GM12872 (cell line): ENCODE data around the gene SDCCAG8.

Source experiments
- TF ChIP-seq, protein P1 (sequence below): IDR thresholded peaks from 3 replicates; pipeline ENCODE4 v1.5.1; 2011; ENCODE audit warnings: low read depth, mild to moderate bottlenecking, low read length, moderate library complexity; ENCODE audit not compliant: insufficient read depth

The SDCCAG8 gene

DNA sequence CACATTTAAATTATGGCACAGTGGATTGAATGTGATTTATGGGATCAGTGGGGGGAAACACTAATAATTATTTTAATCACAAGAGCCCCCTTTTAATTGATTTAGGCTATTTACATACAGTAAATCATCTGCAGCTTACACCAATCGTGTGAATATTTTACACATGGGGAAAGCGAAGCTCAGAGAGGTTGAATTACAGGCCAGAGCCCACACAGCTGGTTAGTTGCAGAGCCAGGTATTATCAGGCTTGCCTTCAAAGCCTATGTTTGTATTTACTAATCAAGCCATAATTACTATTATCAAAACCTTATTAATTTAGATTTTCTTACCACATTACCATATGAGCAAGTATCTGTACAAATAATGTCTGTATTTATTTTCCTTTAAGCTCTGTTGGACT is 749 bp downstream of the SDCCAG8 start:
- TF ChIP-seq, protein P1, sequence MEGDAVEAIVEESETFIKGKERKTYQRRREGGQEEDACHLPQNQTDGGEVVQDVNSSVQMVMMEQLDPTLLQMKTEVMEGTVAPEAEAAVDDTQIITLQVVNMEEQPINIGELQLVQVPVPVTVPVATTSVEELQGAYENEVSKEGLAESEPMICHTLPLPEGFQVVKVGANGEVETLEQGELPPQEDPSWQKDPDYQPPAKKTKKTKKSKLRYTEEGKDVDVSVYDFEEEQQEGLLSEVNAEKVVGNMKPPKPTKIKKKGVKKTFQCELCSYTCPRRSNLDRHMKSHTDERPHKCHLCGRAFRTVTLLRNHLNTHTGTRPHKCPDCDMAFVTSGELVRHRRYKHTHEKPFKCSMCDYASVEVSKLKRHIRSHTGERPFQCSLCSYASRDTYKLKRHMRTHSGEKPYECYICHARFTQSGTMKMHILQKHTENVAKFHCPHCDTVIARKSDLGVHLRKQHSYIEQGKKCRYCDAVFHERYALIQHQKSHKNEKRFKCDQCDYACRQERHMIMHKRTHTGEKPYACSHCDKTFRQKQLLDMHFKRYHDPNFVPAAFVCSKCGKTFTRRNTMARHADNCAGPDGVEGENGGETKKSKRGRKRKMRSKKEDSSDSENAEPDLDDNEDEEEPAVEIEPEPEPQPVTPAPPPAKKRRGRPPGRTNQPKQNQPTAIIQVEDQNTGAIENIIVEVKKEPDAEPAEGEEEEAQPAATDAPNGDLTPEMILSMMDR: no peak

DNA sequence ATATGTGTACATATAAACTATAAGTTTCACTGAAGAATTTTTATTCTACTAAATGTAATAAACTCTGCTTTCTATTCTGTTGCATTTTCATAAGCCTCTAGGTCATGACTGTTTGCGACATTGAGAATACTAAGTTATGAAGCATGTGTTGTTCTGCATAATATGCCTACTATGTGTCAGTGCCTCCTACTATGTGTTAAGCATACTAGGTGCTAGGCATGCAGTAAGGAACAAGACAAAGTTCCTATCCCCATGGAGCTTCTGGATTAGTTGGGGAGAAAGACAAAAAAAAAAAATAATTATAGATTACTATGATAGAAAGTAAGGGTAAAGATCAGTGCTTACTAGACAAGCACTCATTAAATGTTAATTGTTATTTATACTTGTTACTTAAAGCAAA is 1.3 kb downstream of the SDCCAG8 start:
- TF ChIP-seq, protein P1: no peak

DNA sequence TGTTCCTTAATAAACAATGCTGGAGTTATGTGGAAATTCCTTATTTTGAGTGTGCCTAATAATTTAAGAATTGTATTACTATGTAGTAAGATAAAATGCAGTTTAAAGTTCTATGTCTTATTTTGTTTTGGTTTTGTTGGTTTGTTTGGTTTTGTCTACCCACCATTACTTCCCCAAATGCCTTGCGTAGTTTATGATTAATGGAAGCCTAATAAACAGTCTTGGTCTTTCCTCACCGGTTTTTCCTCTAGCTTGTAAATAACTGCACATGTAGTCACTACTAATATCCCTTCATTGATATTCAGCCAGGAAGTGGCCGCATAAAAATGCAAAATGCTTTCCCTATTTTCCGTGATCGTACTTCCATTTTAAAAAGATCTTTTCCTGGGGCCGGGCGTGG is 2.9 kb downstream of the SDCCAG8 start:
- TF ChIP-seq, protein P1: no peak

DNA sequence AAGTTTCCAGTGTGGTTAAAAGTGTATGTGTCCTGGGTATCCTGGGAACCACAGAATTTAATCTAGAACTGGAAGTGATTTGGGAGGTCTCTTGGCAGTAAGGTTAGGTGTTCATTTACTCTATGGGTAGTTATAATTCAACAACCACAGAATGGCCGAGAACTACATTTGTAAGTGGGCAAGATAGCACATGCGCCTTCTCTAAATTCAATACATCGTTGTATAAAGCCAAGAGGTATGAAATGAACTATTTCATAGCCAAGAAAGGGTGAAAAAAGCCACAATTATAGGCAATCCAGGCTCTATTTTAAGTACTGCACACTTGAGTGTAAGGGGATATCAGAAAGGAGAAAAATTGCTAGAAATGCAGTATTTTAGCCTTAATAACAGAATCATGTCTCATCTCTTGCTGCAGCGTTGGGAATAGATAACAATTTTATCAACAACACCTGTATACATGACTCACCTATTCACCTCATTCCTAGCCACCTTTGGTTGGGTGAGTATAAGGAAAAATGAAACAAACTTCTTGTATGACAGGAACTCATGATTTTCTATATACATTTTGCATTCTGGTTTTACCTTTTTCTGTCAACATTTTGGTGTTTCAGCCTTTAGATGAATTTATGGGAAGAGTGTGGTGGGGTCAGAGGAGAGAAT is 4.5 kb downstream of the SDCCAG8 start:
- TF ChIP-seq, protein P1: no peak

DNA sequence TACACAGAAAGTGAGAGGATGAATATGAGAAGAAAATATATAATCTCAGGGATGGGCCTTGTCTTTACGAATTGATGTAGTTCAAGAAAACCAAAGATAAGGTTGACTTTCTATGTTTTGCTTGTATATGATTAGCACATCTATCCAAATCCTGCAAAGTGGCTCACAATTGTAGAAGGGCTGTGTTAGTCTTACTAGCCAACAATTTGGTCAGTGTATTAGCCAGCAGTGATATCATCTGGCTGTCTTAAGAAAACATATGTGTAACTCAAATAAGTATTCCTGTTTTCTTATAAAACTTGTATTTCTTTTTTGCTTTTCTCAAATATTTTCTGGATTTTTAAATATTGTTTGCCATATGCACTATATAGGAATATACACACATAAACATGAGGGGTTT is 5.5 kb downstream of the SDCCAG8 start:
- TF ChIP-seq, protein P1: no peak

DNA sequence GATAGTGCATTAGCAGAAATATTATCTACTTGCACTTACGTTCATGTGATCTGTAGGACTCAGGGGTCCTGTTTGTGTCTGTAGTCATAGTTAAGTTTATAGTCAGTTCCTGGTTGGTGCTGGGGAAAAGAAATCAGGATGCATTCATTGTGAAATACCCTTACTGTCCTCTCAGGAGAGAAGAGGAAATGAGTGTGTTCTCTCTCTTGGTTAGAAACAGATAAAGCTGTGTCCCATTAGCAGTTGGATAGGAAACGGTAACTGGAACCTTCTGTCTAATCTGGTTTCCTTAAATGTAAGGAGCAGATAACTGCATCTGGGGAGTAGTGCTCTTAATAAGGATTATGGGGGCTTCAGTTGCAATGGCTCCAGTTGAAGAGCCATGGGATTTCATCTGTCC is 8.9 kb downstream of the SDCCAG8 start:
- TF ChIP-seq, protein P1: no peak

DNA sequence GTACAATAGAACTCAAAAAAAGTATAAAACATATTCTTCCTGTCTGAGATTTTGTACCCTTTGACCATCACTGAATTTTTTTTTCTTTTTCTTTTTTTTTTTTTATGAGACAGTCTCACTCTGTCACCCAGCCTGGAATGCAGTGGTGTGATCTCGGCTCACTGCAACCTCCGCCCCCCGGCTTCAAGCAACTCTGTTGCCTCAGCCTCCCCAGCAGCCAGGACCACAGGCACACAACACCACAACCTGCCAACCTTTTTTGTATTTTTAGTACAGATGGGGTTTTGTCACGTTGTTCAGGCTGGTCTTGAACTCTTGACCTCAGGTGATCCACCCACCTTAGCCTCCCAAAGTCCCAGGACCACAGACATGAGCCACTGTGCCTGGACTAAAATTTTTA is 10.4 kb downstream of the SDCCAG8 start:
- TF ChIP-seq, protein P1: no peak

DNA sequence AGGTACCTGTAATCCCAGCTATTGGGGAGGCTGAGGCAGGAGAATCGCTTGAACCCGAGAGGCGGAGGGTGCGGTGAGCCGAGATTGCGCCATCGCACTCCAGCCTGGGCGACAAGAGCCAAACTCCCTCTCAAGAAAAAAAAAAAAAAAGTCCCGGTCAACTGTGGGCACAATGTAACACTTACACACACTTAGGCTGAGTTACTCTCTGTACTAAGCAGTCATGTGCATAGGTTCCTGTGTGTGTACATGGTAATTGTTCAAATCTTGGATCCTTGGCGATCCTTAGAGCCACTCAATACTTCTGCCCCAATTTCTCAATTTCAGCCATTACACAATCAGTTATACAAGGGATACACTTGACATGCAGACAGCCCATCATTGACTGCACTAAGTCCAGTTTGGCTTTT is 11.6 kb downstream of the SDCCAG8 start:
- TF ChIP-seq, protein P1: no peak
